HCT116 (cell line): Measurements from ENCODE around the gene NFATC2IP. TPM values are rescaled to one million over a fixed set of nuclear protein-coding genes. Genes with fewer than 3 reads are reported as not detected.

ENCODE experiments used
- ATAC-seq: fragments of 200-7000 bp; cut with Tn5 transposase; 2 replicates; pipeline ENCODE4 v1.9.1; 2020; ENCODE audit warnings: mild to moderate bottlenecking, moderate library complexity
- BruUV-seq: library from RNA; stranded (reverse); fragments of 400-500 nt; replicated peaks from 2 replicates; lab custom pipeline; 2021; lab: Mats Ljungman, UMichigan
- CTCF ChIA-PET: fragments of 300-600 bp; sonication (Branson Sonifier 250); formaldehyde crosslinking; loops from one replicate; lab custom pipeline; 2021; ENCODE audit warnings: antibody characterized with exemption; lab: Charles Lee
- POLR2A ChIA-PET: fragments of 300-600, 350-600 bp; sonication (Branson Sonifier 250); formaldehyde crosslinking; loops from one replicate; lab custom pipeline; 2021; ENCODE audit warnings: antibody characterized with exemption; lab: Charles Lee
- RAD21 ChIA-PET, 2 experiments: fragments of 300-600 bp; sonication (Branson Sonifier 250); formaldehyde crosslinking; loops; one replicate each; lab custom pipeline; 2023; ENCODE audit warnings: low total read pairs in 2 of 2; ENCODE audit not compliant: uncharacterized antibody in 2 of 2, unreplicated experiment in 2 of 2, low non-redundant PET in 1 of 2; lab: Charles Lee
- DNase-seq: peaks from one replicate; pipeline ENCODE4 v3.0.0-alpha.2; 2010; ENCODE audit warnings: low read depth, low spot score
- H2AFZ ChIP-seq: fragments of 200-600 bp; shearing (Covaris generic), sonication (generic); 2 replicates; pipeline ENCODE4 v1.6.1; 2017; ENCODE audit warnings: low read depth, mixed run types, mixed read lengths, antibody characterized with exemption, low read length; ENCODE audit not compliant: poor library complexity, severe bottlenecking
- H3K27ac ChIP-seq: 2 replicates; pipeline ENCODE4 v1.5.1; 2012; ENCODE audit warnings: low read depth, low read length
- H3K27me3 ChIP-seq: fragments of 200-600 bp; sonication (generic); 2 replicates; pipeline ENCODE4 v1.6.1; 2016; ENCODE audit warnings: mixed run types, low read length, mixed read lengths; ENCODE audit not compliant: insufficient read depth
- H3K36me3 ChIP-seq, 2 experiments: fragments of 200-500 bp in 1 of 2; fragments of 200-600 bp in 1 of 2; sonication (Bioruptor generic) in 1 of 2; sonication (generic) in 1 of 2; 2 replicates each; pipeline versions ENCODE4 v1.5.1 to v1.6.1; 2014 to 2016; ENCODE audit warnings: low read length in 2 of 2, inconsistent platforms in 1 of 2, mixed read lengths in 1 of 2, mixed run types in 1 of 2; ENCODE audit not compliant: insufficient read depth in 2 of 2, control insufficient read depth in 1 of 2
- H3K4me1 ChIP-seq, 2 experiments: fragments of 200-600 bp in 1 of 2; sonication (generic) in 1 of 2; 2 replicates each; pipeline versions ENCODE4 v1.5.1 to v1.6.1; 2012 to 2017; ENCODE audit warnings: low read length in 2 of 2, inconsistent platforms in 1 of 2, mild to moderate bottlenecking in 1 of 2, mixed read lengths in 1 of 2, mixed run types in 1 of 2, moderate library complexity in 1 of 2; ENCODE audit not compliant: insufficient read depth in 2 of 2, control insufficient read depth in 1 of 2
- H3K4me2 ChIP-seq: fragments of 200-600 bp; sonication (generic); 2 replicates; pipeline ENCODE4 v1.6.1; 2017; ENCODE audit warnings: mixed run types, low read length, mixed read lengths
- H3K4me3 ChIP-seq, 2 experiments: fragments of 200-600 bp in 1 of 2; sonication (generic) in 1 of 2; replicated peaks in 1 of 2; 2 replicates each; pipeline ENCODE4 v1.5.1; 2011 to 2016; ENCODE audit warnings: low read length in 2 of 2, control low read depth in 1 of 2, low read depth in 1 of 2, mild to moderate bottlenecking in 1 of 2, mixed read lengths in 1 of 2, mixed run types in 1 of 2
- H3K79me2 ChIP-seq: fragments of 200-600 bp; sonication (generic); 2 replicates; pipeline ENCODE4 v1.6.1; 2017; ENCODE audit warnings: mild to moderate bottlenecking, mixed run types, low read length, moderate library complexity, mixed read lengths; ENCODE audit not compliant: insufficient read depth
- H3K9ac ChIP-seq: fragments of 200-600 bp; sonication (generic); 2 replicates; pipeline ENCODE4 v1.6.1; 2016; ENCODE audit warnings: low read length, mixed read lengths
- H3K9me2 ChIP-seq: fragments of 200-600 bp; sonication (generic), shearing (Covaris generic); 2 replicates; pipeline ENCODE4 v1.6.1; 2017; ENCODE audit warnings: mixed run types, mild to moderate bottlenecking, moderate library complexity; ENCODE audit not compliant: insufficient read depth
- H3K9me3 ChIP-seq, 2 experiments: fragments of 200-500 bp in 1 of 2; fragments of 200-600 bp in 1 of 2; sonication (Bioruptor generic) in 1 of 2; sonication (generic) in 1 of 2; 2 replicates each; pipeline ENCODE4 v1.6.1; 2014 to 2017; ENCODE audit warnings: low read length in 2 of 2, mixed read lengths in 2 of 2, inconsistent platforms in 1 of 2, low read depth in 1 of 2, mild to moderate bottlenecking in 1 of 2, mixed run types in 1 of 2, moderate library complexity in 1 of 2; ENCODE audit not compliant: control insufficient read depth in 1 of 2, insufficient read depth in 1 of 2
- H4K20me1 ChIP-seq: fragments of 200-600 bp; sonication (generic), shearing (Covaris generic); 2 replicates; pipeline ENCODE4 v1.6.1; 2017; ENCODE audit warnings: mixed run types, mild to moderate bottlenecking, moderate library complexity; ENCODE audit not compliant: insufficient read depth
- ATF3 ChIP-seq: IDR thresholded peaks from 2 replicates; pipeline ENCODE4 v1.6.1; 2012
- CBX3 ChIP-seq: IDR thresholded peaks from 2 replicates; pipeline ENCODE4 v1.6.1; 2012; ENCODE audit warnings: low read depth
- CEBPB ChIP-seq: IDR thresholded peaks from 2 replicates; pipeline ENCODE4 v1.6.1; 2012; ENCODE audit warnings: low read depth
- ELF1 ChIP-seq: IDR thresholded peaks from 2 replicates; pipeline ENCODE4 v1.6.1; 2012; ENCODE audit warnings: low read depth, borderline replicate concordance
- EZH2 ChIP-seq: fragments of 200-600 bp; sonication (generic); IDR thresholded peaks from 2 replicates; pipeline ENCODE4 v1.6.1; 2017; ENCODE audit warnings: antibody characterized with exemption, mixed run types
- POLR2A ChIP-seq: IDR thresholded peaks from 2 replicates; pipeline ENCODE4 v1.7.0; 2011; ENCODE audit warnings: borderline replicate concordance; ENCODE audit not compliant: insufficient read depth, insufficient read length; ENCODE audit errors: extremely low read depth
- POLR2AphosphoS5 ChIP-seq: IDR thresholded peaks from 2 replicates; pipeline ENCODE4 v1.6.1; 2011; ENCODE audit warnings: mild to moderate bottlenecking, low read depth, low read length, moderate library complexity
- SIN3A ChIP-seq: IDR thresholded peaks from 2 replicates; pipeline ENCODE4 v1.6.1; 2012; ENCODE audit warnings: low read depth
- TCF7L2 ChIP-seq: IDR thresholded peaks from 2 replicates; pipeline ENCODE4 v1.7.0; 2011; ENCODE audit warnings: borderline replicate concordance, inconsistent platforms; ENCODE audit not compliant: insufficient read depth, insufficient read length; ENCODE audit errors: extremely low read depth
- YY1 ChIP-seq: IDR thresholded peaks from 2 replicates; pipeline ENCODE4 v1.6.1; 2011; ENCODE audit warnings: low read length, low read depth, moderate library complexity, mild to moderate bottlenecking; ENCODE audit not compliant: insufficient replicate concordance; ENCODE audit errors: extremely low read depth
- ZBTB33 ChIP-seq: IDR thresholded peaks from 2 replicates; pipeline ENCODE4 v1.6.1; 2011; ENCODE audit warnings: mild to moderate bottlenecking, low read length, moderate library complexity; ENCODE audit not compliant: insufficient replicate concordance; ENCODE audit errors: extremely low read depth
- ZFX ChIP-seq: fragments of 450-650 bp; IDR thresholded peaks from 2 replicates; pipeline ENCODE4 v1.6.1; 2017
- intact Hi-C: fragments of 100-400 bp; cut with micrococcal nuclease; formaldehyde crosslinking; loops from 2 replicates; pipeline ENCODE4 v1.10.0; 2022
- total RNA-seq: library from RNA; stranded (reverse); gene quantifications from one replicate; pipeline ENCODE4 v1.2.1, GENCODE V29; 2021; ENCODE audit not compliant: unreplicated experiment
- TF ChIP-seq, protein P1 (sequence below): IDR thresholded peaks from 2 replicates; pipeline ENCODE4 v1.6.1; 2012

Gene NFATC2IP
- total RNA-seq, 1 experiment from 2014 or later: 41.4 TPM

- Histone ChIP-seq H3K9ac (no peak overlapping the region), H3K9me2 (no peaks in the 10 kb centered on the region), H3K27ac (no peak overlapping the region), H3K36me3 (peaks cover 45 to 50% of the 10 kb centered on the region in 2 experiments; a peak in 3 of 4 replicates), H4K20me1 (no peaks in the 10 kb centered on the region)
- no TSS peak for BruUV-seq
- no peak for DNase-seq
- intact Hi-C loops: no loop called here
- no peak for ATAC-seq
- CTCF ChIA-PET: no interaction called here
- TF ChIP-seq CEBPB (no peak), TCF7L2 (no peak), ZBTB33 (no peak), SIN3A (no peak), ELF1 (no peak)
- TF ChIP-seq, all 23 proteins: peak for 0
- H3K27me3 ChIP-seq: no peaks in the 10 kb centered on the region
- H3K4me1 ChIP-seq: no peaks in the 10 kb centered on the region
- peaks cover 12% of the 10 kb centered on the region for H3K79me2 ChIP-seq
- ChIA-PET RAD21 (no interaction called here), POLR2A (no interaction called here)
- no peak overlapping the region for H3K4me2 ChIP-seq
- H3K9me3 ChIP-seq: no peaks in the 10 kb centered on the region
- H2AFZ ChIP-seq: no peak overlapping the region
- no peak overlapping the region for H3K4me3 ChIP-seq
Measured at GRCh38 chr16:28958216-28958615, 7.5 kb downstream of the NFATC2IP start.

- CTCF ChIA-PET: no interaction called here
- no peak for ATAC-seq
- H3K9ac ChIP-seq: no peak overlapping the region
- TF ChIP-seq ZBTB33 (no peak), YY1 (no peak), EZH2 (no peak), POLR2A (no peak), CEBPB (no peak), TCF7L2 (no peak), CBX3 (no peak), POLR2AphosphoS5 (no peak), ZFX (no peak), ATF3 (no peak)
- TF ChIP-seq, protein P1, sequence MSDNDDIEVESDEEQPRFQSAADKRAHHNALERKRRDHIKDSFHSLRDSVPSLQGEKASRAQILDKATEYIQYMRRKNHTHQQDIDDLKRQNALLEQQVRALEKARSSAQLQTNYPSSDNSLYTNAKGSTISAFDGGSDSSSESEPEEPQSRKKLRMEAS: no peak
Measured at GRCh38 chr16:28958836-28959235, 8.1 kb downstream of the NFATC2IP start.

More at GRCh38 chr16:28958836-28959235, 8.1 kb downstream of the NFATC2IP start:
- Histone ChIP-seq H3K36me3 (peaks cover 44 to 53% of the 10 kb centered on the region in 2 experiments; a peak in 3 of 4 replicates), H3K9me3 (no peaks in the 10 kb centered on the region), H2AFZ (no peak overlapping the region), H3K4me2 (no peak overlapping the region), H3K9me2 (no peaks in the 10 kb centered on the region), H3K27ac (no peak overlapping the region), H3K27me3 (no peaks in the 10 kb centered on the region), H3K4me1 (no peaks in the 10 kb centered on the region), H3K79me2 (peaks cover 8% of the 10 kb centered on the region), H3K4me3 (no peak overlapping the region), H4K20me1 (no peaks in the 10 kb centered on the region)
- RAD21 ChIA-PET: no interaction called here
- DNase-seq: no peak
- intact Hi-C loops: no loop called here
- BruUV-seq: no TSS peak
- POLR2A ChIA-PET: no interaction called here
